Measurements from ENCODE around the gene ATG9B. TPM values are rescaled to one million over a fixed set of nuclear protein-coding genes. Genes with fewer than 3 reads are reported as not detected.

The ATG9B gene
- total RNA-seq, 1 donor from 2014 or later = not detected

DNA sequence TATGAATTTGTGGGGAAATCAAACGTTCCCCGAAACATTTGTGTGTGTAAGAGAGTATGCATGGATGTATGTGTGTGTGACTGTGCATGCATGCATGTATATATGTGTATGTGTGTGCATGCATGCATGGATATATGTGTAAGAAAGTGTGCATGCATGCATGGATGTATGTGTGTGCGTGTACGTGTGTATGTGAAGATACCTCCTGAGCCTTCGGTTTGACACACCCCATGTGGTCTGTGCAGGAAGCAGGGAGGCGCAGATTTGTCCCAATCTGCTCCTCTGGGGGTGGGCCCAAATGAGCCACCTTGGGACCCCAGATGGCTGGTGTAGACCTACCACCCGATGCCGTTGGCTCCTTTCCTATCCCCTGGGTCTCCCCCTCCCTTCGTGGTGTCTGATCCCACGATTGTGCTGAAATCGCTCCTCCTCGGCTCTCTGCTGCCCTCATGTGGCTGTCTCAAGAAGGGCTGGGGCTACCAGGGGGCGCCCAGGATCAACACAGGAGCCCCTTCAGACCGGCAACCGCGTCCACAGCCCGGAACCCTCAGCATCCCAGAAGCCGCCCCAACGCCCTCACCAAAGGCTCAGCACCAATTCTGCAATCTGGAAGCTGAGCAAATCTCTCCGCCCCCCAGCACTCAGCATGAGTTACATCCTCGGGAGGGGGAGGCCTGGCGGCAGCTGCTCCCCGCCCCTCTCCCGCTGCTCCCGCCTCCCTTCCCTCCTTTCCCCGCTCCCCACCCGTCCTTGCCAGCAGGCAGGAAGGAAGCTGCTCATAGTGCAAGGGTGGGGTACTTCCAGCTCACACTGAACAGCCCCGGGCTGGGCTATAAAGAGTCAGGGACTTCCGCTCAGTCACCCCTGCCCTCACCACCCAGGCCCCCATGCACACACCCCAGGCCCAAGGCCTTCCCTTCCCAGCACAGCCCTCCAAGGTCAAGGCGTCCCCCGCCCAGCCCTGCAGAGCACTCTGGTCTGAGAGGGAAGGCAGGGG lies 35.8 kb downstream of the ATG9B start:
- ATAC-seq (peak; percentile 69), DNase-seq (ENCODE audit: low spot score) (no peak)

DNA sequence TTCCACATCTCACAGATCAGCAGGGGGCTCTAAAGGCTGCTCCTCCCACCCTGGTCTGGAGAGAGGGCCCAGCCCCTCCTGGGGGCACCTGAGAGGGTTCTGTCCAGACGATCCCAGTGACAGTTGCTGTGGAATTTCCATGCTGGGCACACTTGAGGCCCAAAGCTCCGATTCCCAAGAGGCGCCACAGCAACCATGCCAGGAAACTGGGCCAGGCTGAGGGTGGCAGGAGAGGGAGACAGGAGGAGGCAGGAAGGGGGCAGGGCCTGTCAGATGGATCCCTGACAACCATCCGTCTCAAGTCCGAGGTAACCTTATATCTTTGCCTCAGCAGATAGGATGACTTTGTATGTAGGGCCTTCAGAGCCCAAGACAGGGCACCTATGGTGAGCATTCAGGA lies 37.7 kb downstream of the ATG9B start:
- no peak for ATAC-seq
- no peak for DNase-seq (ENCODE audit: low spot score)

GRCh38 chr7:150986099-150986512 lies 38.2 kb downstream of the ATG9B start:
- ATAC-seq = peak; percentile 71
- no peak for DNase-seq (ENCODE audit: low spot score)

DNA sequence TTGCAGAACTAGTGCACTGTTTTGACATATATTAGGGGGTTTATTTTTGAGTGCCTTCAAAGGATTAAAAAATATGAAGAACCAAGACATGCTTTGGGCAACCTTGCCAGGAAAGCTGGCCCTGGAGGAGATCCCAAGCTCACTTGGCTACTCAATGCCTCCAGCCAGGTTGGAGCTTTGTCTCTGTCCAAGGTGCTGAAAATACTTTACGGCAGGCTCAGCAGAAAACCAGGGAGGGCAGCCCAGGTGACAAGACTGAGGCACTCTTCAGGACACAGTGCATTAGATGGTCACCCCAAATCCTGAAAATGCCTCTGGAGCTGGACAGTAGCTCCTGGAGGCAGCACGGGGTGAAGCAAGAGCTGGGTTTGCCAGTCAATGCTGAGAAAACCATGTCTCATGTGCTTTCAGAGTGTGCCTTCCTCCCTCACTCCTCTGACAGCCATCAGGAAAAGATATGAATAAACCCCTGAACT lies 40.4 kb downstream of the ATG9B start:
- ATAC-seq (peak; percentile 51), DNase-seq (ENCODE audit: low spot score) (no peak)

DNA sequence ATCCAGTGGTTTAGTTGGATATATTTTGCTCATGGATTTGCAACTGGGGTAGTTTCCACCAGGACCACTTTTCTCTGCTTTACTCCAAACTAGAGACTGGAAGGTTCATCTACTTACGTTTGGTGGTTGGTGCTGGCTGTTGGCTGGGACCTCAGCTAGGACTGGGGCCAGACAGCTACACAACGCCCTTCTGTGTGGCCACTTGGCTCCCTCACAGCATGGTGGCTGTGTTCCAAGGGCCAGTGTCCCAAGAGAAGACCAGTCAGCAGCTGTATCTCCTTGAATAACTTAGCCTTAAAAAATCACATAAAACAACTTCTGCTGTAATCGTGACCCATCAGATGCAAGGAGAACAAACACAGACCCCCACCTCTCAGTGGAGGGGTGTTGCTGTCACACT lies 41.9 kb downstream of the ATG9B start:
- DNase-seq (ENCODE audit: low spot score) = no peak
- no peak for ATAC-seq

DNA sequence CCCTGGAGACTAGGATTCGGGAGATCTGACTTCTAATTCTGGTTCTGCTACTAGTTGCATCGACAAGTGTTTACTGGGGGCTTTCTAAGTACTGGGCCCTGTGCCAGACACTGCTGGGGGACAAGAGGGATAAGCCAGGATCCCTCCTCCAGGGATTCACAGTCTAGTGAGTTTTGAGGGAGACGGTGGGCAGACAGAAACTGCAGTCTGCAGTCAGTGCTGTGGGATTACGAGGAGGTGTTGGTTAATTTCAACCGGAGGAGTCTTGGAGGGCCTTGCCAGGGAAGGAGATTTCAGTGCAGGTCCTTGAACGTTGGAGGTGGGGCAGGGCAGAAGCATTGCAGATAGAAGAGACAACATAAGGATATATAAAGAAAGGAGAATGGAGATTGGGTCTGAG lies 42.6 kb downstream of the ATG9B start:
- ATAC-seq (no peak), DNase-seq (ENCODE audit: low spot score) (no peak)

DNA sequence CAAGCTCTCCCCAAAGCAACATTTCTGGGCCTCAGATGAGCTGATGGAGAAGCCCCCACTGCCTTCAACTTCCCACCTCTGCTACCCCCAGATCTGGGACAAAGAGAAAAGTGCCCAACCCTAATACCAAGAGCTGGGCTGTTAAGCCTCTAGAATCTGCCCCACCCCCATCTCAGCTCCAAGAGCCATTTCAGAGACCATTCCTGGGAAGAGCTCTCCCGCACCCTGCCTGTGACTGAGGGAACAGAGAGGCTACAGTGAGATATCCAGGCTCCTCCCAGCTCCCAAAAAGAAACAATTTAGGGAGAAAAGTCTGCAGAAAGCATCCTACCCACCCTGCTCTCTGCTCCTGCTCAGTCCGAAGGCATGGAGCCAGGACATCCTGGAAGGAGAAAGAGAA lies 43.6 kb downstream of the ATG9B start:
- DNase-seq (ENCODE audit: low spot score) (no peak), ATAC-seq (no peak)

DNA sequence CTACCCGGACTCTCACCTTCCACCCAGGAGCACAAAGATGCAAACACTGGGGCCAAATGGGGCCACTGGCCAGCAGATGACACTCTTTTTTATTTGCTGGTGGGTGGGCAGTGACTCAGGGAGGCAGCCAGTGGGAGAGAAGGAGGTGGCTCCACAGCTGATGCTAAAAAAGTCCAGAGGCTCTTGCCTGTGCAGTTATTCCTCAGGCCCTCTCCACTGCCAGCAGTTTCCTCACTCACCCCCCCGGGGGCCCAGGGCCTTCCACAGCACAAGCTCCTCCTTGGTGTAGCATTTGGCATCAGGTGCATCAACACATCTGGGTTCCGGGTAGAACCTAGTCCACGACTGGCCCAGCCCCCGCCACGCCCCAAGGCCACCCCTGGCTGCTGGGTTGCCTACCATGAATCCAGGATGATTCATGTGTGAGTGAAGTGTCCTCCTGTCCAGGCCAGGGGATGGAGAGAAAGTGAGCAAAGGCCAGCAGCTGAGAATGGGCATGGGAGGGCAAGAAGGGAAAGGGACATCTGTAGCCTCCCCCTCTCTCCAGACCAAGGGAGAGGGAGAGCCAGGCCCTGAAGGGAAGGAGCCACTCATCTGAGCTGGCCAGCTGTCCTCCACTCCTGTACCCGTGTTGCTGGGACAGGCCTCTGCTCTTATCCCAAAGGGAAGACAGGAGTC lies 44.4 kb downstream of the ATG9B start:
- ATAC-seq = no peak
- DNase-seq (ENCODE audit: low spot score) = no peak

- no peak for DNase-seq (ENCODE audit: low spot score)
- ATAC-seq = no peak
These were observed 46.0 kb downstream of the ATG9B start, which contains the start of gene KCNH2 for GRCh38 chr7:150978126-150978789. Gene KCNH2 (minus strand): TSS chr7:150978321. CDS start chr7:150977913, 408 bp downstream.

DNA sequence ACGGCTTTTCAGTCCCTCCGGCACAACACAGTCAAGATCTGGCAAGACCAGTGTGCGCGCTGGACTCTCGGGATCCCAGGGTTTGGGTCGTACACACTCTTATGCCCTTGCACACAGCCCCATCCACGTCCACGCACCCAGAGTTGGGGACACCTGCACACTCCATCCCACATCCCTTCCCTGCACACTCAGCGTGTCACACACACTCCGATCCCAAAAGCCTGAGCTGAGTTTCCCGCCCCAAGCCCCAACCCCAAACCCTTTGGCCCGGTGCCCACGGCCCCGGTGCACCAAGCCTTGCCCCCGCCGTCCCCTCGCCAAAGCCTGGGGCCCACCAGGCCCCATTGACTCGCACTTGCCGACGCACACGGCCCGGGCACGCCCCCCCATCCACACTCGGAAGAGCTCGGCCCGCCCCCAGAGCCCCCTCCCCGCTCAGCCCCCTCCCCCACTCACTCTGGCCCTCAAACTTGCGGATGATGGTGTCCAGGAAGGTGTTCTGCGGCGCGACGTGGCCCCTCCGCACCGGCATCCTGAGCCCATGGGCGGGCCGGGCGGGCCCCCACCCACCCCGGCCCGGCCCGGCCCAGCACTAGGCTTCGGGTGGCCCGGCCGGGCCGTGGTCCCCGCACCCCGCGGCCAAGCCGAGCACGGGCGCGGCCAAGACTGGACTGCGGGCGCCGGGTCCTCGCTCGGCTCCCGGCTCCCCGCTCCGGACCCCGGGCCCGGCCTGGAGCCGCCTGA lies 46.7 kb downstream of the ATG9B start:
- ATAC-seq (no peak), DNase-seq (ENCODE audit: low spot score) (no peak)

DNA sequence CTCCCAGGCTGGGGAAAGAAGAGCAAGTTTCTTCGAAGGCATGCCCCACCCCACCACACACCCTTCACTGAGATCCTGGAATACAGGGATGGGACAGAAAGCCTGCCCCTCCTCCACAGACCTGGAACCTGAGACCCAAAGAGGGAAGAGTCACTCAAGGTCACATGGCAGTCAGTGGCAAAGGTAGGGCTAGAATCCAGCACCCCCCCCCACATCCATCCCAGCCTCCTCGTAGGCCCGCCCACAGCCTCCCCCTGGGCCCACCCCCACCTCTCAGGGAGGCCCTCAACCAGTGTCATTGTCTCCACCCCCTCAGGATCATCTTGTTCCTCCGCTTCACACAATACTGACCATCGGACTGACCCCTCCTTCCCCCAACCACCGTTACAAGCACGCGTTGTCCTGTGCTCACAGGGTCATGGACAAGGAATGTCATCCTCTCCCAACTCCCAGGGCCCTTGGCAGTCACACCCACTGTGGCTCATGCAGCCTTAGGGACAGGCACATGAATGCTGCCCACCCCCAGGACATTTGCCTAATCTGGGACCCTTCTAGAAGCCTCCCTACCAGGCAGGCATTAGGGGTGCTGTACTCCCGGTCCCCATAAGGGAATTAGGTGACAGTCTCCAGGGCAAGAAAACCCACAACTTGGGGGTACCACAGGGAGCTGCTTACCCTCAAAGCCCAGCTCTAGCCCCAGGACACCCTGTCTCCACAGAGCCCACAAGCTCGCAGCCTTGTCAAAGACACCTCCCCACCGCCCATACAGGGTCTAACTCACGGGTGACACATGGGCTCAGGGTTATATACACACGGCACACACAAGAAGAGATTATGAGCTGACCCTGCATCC lies 47.5 kb downstream of the ATG9B start:
- DNase-seq (ENCODE audit: low spot score) (no peak), ATAC-seq (no peak)

GRCh38 chr7:150975536-150976319 lies 48.6 kb downstream of the ATG9B start:
- ATAC-seq (no peak), DNase-seq (ENCODE audit: low spot score) (no peak)

GRCh38 chr7:150974468-150975391 lies 49.6 kb downstream of the ATG9B start:
- ATAC-seq (peak; percentile 25), DNase-seq (ENCODE audit: low spot score) (no peak)

- DNase-seq (ENCODE audit: low spot score) (no peak), ATAC-seq (no peak)
These were observed 50.5 kb downstream of the ATG9B start for GRCh38 chr7:150973571-150974451.

DNA sequence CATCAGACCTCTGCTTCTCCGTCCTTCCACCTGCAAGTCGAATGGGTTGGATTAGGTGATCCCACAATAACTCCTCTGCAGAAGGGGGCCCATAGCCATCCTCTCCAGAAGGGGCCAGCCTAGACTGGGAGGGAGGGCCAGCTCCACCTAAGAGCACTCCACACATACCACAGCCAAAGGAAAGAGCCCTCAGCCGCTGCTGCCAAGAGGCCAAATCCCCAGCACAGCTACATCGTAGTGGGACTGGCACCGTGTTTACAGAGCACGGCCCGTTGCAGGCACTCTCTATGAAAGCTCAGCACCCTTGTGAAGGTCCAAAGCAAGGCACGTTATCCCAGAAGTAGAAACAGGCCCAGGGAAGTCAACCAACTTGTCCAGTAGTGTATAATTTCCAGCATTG lies 51.6 kb downstream of the ATG9B start:
- ATAC-seq = no peak
- DNase-seq (ENCODE audit: low spot score) = no peak

- no peak for DNase-seq (ENCODE audit: low spot score)
- ATAC-seq = peak; percentile 44
These were observed 52.2 kb downstream of the ATG9B start for GRCh38 chr7:150972023-150972468.
